ENCODE measurements around the gene CFAP58. TPM values are rescaled to one million over a fixed set of nuclear protein-coding genes. Genes with fewer than 3 reads are reported as not detected.

The CFAP58 gene
- total and polyA plus RNA-seq, 2 of the 13 experiments (the other 11 are each of a cell fraction or from before 2014, with no cell fraction given): 0.03 TPM; not detected in 1

- TF ChIP-seq ZNF687 (CRISPR knock-in tag; IDR thresholded peaks at IDR 0.05) (no peak), HDAC6 (IDR thresholded peaks at IDR 0.05; ENCODE audit: low read depth, low read length) (no peak)
These were observed 144.9 kb downstream of the CFAP58 start (continued) for GRCh38 chr10:104498347-104499081.

- ChIA-PET POLR2A (no interaction called here), CTCF (ENCODE audit: low intra/inter-chr PET ratio, low total read pairs) (no interaction called here)
- no peaks in the 10 kb centered on the region for H3K4me1 ChIP-seq (ENCODE audit: insufficient read depth, low read length)
- H3K4me2 ChIP-seq (ENCODE audit: low read depth, low read length): no peak overlapping the region
- FAIRE-seq: no peak
- no peak overlapping the region for H3K4me3 ChIP-seq (replicated peaks in 1 of 3; ENCODE audit: insufficient read depth in 1 of 3, low read depth in 2 of 3, low read length in 3 of 3)
- no peak overlapping the region for H3K9ac ChIP-seq (ENCODE audit: insufficient read depth, low read depth, low read length)
- no peak for DNase-seq (ENCODE audit: low spot score)
- in situ Hi-C loops (cut with HindIII; ENCODE audit: extremely low pct_ligation_motif_present, low pct_unique_long_range_greater_than_20kb): no loop called here
- no peak for TF ChIP-seq ZNF12 (CRISPR knock-in tag; IDR thresholded peaks at IDR 0.05)
- no peak for TF ChIP-seq ZNF274 (CRISPR knock-in tag; IDR thresholded peaks at IDR 0.05)
- H3K36me3 ChIP-seq (replicated peaks in 1 of 2; ENCODE audit: control insufficient read depth in 1 of 2, insufficient read depth in 2 of 2, low read length in 2 of 2): no peaks in the 10 kb centered on the region
- H3K79me2 ChIP-seq (ENCODE audit: insufficient read depth, low read length): no peaks in the 10 kb centered on the region
- ATAC-seq: no peak
- intact Hi-C loops (cut with micrococcal nuclease; ENCODE audit: unreplicated experiment): no loop called here
- 0% methylated on average over 2 of the region's 2 CpGs for WGBS (ENCODE audit: low lambda C conversion rate)
- BruUV-seq (replicated peaks): no TSS peak
- no peaks in the 10 kb centered on the region for H3K9me3 ChIP-seq (ENCODE audit: low read length)
- 0 out of 5 replicates have a peak, but pooled peaks cover 0 to 14% of the 10 kb centered on the region in 2 experiments for H3K27me3 ChIP-seq (ENCODE audit: control insufficient read depth in 1 of 2, insufficient read depth in 2 of 2, low read length in 2 of 2)
- no peaks in the 10 kb centered on the region for H4K20me1 ChIP-seq (ENCODE audit: insufficient read depth, low read length)
- H2AFZ ChIP-seq (ENCODE audit: low read length): no peak overlapping the region
- H3K27ac ChIP-seq (ENCODE audit: extremely low read length, insufficient read depth, low read length): no peak overlapping the region
These were observed 147.8 kb downstream of the CFAP58 start for GRCh38 chr10:104501449-104501848.
